Measurements from ENCODE around the gene CACFD1.
A peak's percentile ranks its signal among the peaks of the same experiment; 100 is the strongest.

CACFD1 gene

GRCh38 chr9:133493845-133494540, 34.2 kb downstream of the CACFD1 start:
- H3K36me3 ChIP-seq = no peaks in the 10 kb centered on the region
- H3K27me3 ChIP-seq = no peaks in the 10 kb centered on the region
- H3K4me3 ChIP-seq = no peak overlapping the region
- no peaks in the 10 kb centered on the region for H3K9me3 ChIP-seq (replicated peaks in 1 of 11)
- H3K4me2 ChIP-seq = no peak overlapping the region
- no peak for TF ChIP-seq Cebpa-rat (IDR thresholded peaks at IDR 0.05)
- H3K4me1 ChIP-seq = peaks cover 11 to 31% (median 20%) of the 10 kb centered on the region in 10 experiments
- H3K27ac ChIP-seq = no peak overlapping the region
- H4K20me1 ChIP-seq = no peaks in the 10 kb centered on the region
- H3K9ac ChIP-seq = 0 out of 22 replicates have a peak overlapping the region, but pooled peaks of 1 of the 11 experiments have one; percentile 5

DNA sequence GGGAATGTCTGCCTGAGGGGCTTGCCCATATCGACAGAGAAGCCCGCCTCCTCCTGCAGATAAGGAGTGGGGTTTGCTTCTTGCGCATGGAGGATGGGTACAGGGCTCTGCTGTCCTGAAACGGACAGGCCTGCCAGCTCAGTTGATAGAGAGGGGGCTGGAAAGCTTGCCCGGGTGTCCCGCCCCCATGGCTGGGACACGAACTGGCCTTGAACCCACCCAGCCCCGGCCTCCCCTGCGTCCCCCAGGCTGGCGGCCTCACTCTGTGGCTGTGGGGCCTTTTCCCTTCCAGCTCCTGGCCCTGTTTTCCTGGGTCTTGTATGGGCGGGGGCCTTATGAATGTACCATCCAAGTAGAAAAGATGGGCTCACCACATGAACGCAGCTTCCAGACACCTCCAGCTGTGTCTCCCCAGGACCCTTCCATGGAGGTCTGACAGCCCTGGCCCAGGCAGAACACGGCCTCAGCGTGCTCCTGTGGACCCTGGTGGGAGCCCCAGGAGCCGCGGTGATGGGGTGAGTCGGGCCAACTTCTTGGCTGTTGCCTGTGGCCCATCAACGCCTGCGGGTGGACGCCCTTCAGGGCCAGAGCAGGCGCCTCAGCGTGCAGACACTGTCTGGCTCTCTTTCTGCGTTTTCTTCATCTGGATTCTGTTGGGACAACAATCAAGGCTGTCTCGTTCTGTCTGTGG, 35.0 kb downstream of the CACFD1 start:
- no peak overlapping the region for H3K4me3 ChIP-seq
- no peak overlapping the region for H3K27ac ChIP-seq
- TF ChIP-seq Cebpa-rat (IDR thresholded peaks at IDR 0.05) = no peak
- no peaks in the 10 kb centered on the region for H3K9me3 ChIP-seq (replicated peaks in 1 of 11)
- H4K20me1 ChIP-seq = no peaks in the 10 kb centered on the region
- H3K36me3 ChIP-seq = no peaks in the 10 kb centered on the region
- no peaks in the 10 kb centered on the region for H3K27me3 ChIP-seq
- H3K9ac ChIP-seq = 0 out of 22 replicates have a peak overlapping the region, but pooled peaks of 1 of the 11 experiments have one; percentile 5
- no peak overlapping the region for H3K4me2 ChIP-seq
- H3K4me1 ChIP-seq = peaks cover 11 to 31% (median 21%) of the 10 kb centered on the region in 10 experiments

- no peaks in the 10 kb centered on the region for H3K27me3 ChIP-seq
- peak overlapping the region in 5 of 11 experiments; percentile 25 to 52 (median 46); a peak in 9 of 22 replicates for H3K4me2 ChIP-seq
- no peaks in the 10 kb centered on the region for H3K36me3 ChIP-seq
- no peaks in the 10 kb centered on the region for H4K20me1 ChIP-seq
- no peak overlapping the region for H3K4me3 ChIP-seq
- no peak overlapping the region for H3K9ac ChIP-seq
- peaks cover 11 to 31% (median 21%) of the 10 kb centered on the region in 10 experiments for H3K4me1 ChIP-seq
- H3K27ac ChIP-seq = no peak overlapping the region
- TF ChIP-seq Cebpa-rat (IDR thresholded peaks at IDR 0.05) = no peak
- no peaks in the 10 kb centered on the region for H3K9me3 ChIP-seq (replicated peaks in 1 of 11)
Measured at GRCh38 chr9:133495327-133496293, 35.8 kb downstream of the CACFD1 start.

DNA sequence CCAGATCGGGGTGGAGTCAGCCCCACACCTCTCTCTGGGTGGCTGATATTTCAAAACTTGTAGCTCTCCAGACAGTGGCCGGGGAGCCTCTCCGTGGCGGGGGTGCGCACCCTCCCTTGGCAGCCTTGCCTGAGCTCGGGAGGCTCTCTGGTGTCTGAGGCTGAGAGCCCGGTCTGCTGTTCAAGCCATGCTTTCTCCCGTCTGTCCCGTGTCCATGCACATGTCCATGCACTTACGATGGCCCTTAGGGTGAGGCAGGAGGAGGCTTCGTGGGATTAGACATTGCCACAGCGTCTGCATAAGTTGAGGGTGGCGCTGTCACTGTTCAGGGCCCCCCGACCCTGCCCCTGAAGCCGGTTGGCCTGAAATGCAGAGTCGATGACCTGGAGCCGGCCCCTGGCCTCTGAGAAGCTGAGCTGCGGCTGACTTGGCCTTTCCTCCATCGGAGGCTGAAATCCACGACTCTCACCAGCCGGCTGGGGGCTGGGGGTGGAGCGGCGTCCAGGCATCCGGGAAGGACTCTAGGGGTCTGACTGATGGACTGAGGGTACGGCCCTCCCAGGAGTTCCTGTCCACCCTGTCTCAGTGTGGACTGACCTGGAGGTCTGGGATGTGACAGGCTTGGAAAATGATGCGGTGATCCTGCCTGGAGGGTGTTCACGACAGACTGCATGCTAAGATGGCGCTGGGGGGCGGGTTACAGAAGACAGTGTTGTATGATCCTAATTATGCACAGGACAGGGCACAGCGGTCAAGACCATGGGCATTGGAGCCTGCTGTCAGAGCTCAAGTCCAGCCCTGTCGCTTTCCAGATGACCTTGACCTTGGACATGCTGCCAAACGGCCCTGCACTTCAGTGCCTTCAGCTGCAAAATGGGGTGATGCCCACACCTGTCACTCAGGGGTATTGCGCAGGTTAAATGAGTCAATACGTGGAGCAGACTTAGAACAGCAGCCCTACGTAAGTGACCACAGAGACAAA, 37.4 kb downstream of the CACFD1 start:
- Histone ChIP-seq H3K4me1 (peaks cover 0 to 22% (median 16%) of the 10 kb centered on the region in 10 experiments; a peak in 17 of 20 replicates), H3K9ac (no peak overlapping the region), H3K36me3 (no peaks in the 10 kb centered on the region; a peak in 1 of 22 replicates), H3K4me2 (peak overlapping the region in 6 of 11 experiments; percentile 9 to 52 (median 44); a peak in 11 of 22 replicates), H4K20me1 (no peaks in the 10 kb centered on the region), H3K9me3 (replicated peaks in 1 of 11) (peaks cover 11 to 15% (median 13%) of the 10 kb centered on the region in 11 experiments), H3K27me3 (no peaks in the 10 kb centered on the region), H3K27ac (no peak overlapping the region), H3K4me3 (no peak overlapping the region)
- no peak for TF ChIP-seq Cebpa-rat (IDR thresholded peaks at IDR 0.05)

DNA sequence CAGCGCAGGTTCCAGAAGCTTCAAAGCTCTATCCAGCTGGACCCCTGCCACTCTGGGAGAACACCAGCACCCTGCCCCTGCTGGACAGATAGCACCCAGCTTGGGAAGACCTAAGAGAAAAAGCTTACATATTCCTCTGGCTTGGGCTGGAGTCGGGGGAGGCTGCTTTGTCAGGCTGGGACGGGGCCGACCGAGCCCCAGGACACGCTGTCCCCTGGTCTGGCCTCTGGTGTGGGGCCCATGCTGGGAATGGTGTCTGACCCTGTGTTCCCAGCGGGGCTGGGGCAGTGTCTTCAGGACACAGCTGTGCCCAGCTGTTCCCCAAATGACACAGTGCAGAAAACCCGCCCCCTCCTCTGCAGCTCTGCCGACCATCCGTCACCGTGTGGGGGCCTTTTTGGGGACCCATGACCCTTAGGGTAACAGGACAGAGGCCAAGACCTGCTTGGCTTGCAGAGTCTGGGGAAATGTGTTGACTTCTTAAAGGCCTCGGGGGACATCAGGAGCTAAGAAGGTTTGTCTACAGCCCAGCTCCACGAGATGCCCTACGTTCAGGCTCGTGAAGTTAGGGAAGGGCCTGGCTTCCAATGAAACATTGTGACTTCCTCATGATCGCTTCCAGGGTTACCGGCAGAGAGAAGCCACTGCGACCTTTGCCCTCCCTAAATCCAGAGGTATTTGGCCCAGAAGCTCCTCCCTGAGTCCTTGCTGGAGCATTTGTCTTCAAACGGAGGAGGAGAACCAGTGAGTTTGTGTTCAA, 39.5 kb downstream of the CACFD1 start:
- Histone ChIP-seq H3K36me3 (no peaks in the 10 kb centered on the region; a peak in 1 of 22 replicates), H4K20me1 (no peaks in the 10 kb centered on the region), H3K4me2 (no peak overlapping the region), H3K27me3 (no peaks in the 10 kb centered on the region), H3K9me3 (replicated peaks in 1 of 11) (peaks cover 17 to 30% (median 25%) of the 10 kb centered on the region in 11 experiments), H3K9ac (no peak overlapping the region), H3K4me3 (no peak overlapping the region), H3K27ac (no peak overlapping the region), H3K4me1 (peaks cover 0 to 15% (median 10%) of the 10 kb centered on the region in 10 experiments; a peak in 12 of 20 replicates)
- no peak for TF ChIP-seq Cebpa-rat (IDR thresholded peaks at IDR 0.05)

DNA sequence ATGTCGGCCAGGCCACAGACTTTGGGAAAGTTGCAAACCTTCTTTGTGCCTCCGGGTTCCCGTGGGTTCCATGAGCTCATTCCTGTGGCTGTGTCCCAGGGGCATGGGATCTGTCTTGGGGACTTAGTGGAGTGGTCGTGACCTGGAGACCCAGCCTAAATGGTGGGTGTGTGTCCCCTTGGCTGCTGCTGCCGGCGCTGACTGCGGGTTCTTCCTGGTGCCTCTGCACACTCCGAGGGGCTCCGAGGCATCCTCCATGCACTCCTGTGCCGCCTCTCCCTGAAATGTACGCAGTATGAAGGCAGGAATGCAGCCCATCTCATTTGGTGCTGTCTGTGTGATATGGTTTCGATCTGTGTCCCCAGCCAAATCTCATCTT, 40.1 kb downstream of the CACFD1 start:
- no peaks in the 10 kb centered on the region for H3K27me3 ChIP-seq
- H3K4me3 ChIP-seq = no peak overlapping the region
- H3K27ac ChIP-seq = no peak overlapping the region
- no peak for TF ChIP-seq Cebpa-rat (IDR thresholded peaks at IDR 0.05)
- no peak overlapping the region for H3K9ac ChIP-seq
- peaks cover 17 to 30% (median 25%) of the 10 kb centered on the region in 11 experiments for H3K9me3 ChIP-seq (replicated peaks in 1 of 11)
- H4K20me1 ChIP-seq = no peaks in the 10 kb centered on the region
- H3K4me1 ChIP-seq = peaks cover 0 to 15% (median 10%) of the 10 kb centered on the region in 10 experiments; a peak in 12 of 20 replicates
- no peaks in the 10 kb centered on the region; a peak in 1 of 22 replicates for H3K36me3 ChIP-seq
- no peak overlapping the region for H3K4me2 ChIP-seq

DNA sequence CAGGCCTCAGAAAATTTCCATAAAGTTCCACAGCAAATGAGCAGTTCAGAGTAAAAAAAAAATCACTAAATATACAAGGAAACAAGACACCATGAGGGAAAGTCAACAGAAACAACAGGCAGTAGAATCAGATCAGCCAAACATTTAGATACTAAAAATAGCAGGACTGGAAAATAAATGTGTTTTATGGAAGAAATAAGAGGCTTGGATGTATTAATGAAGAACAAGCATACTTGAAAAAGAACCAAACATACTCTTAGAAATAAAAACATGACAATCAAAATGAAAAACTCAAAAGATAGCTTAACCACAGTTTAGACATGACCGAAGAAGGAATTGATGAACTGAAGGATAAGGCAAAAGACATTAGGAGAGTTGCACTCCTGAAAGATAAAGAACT, 42.3 kb downstream of the CACFD1 start:
- Histone ChIP-seq H3K4me3 (no peak overlapping the region), H3K9me3 (replicated peaks in 1 of 11) (peaks cover 17 to 30% (median 25%) of the 10 kb centered on the region in 11 experiments), H3K9ac (no peak overlapping the region), H3K27ac (no peak overlapping the region), H4K20me1 (no peaks in the 10 kb centered on the region), H3K27me3 (no peaks in the 10 kb centered on the region), H3K36me3 (no peaks in the 10 kb centered on the region; a peak in 1 of 22 replicates), H3K4me2 (no peak overlapping the region), H3K4me1 (peaks cover 0 to 11% (median 0%) of the 10 kb centered on the region in 10 experiments; a peak in 5 of 20 replicates)
- TF ChIP-seq Cebpa-rat (IDR thresholded peaks at IDR 0.05) = no peak
